ENCODE results near the gene DAPK1.

GRCh38 chr9:87722393-87723088 lies 224.9 kb downstream of the DAPK1 start:
- TF ChIP-seq EZH2 (IDR thresholded peaks at IDR 0.05; ENCODE audit: borderline replicate concordance, low read length): no peak
- TF ChIP-seq, protein P1, sequence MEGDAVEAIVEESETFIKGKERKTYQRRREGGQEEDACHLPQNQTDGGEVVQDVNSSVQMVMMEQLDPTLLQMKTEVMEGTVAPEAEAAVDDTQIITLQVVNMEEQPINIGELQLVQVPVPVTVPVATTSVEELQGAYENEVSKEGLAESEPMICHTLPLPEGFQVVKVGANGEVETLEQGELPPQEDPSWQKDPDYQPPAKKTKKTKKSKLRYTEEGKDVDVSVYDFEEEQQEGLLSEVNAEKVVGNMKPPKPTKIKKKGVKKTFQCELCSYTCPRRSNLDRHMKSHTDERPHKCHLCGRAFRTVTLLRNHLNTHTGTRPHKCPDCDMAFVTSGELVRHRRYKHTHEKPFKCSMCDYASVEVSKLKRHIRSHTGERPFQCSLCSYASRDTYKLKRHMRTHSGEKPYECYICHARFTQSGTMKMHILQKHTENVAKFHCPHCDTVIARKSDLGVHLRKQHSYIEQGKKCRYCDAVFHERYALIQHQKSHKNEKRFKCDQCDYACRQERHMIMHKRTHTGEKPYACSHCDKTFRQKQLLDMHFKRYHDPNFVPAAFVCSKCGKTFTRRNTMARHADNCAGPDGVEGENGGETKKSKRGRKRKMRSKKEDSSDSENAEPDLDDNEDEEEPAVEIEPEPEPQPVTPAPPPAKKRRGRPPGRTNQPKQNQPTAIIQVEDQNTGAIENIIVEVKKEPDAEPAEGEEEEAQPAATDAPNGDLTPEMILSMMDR (IDR thresholded peaks at IDR 0.05; ENCODE audit: low read length): no peak

All from OCI-LY1 (cell line).